A549 (cell line): ENCODE data around the gene SULT2A1.

Experiments used
- CHD2 ChIP-seq: fragments of 150-350 bp; IDR thresholded peaks from 2 replicates; pipeline ENCODE4 v1.6.1; 2014; ENCODE audit warnings: low read length; ENCODE audit not compliant: partially characterized antibody
- CTCF ChIP-seq: fragments of >200 bp; sonication (Bioruptor Twin); formaldehyde crosslinking; IDR thresholded peaks from 3 replicates; pipeline ENCODE4 v1.5.1; 2016
- ELK1 ChIP-seq: fragments of 150-350 bp; IDR thresholded peaks from 2 replicates; pipeline ENCODE4 v1.6.1; 2014; ENCODE audit warnings: low read depth, mild to moderate bottlenecking, low read length
- EP300 ChIP-seq, 2 experiments: fragments of >200 bp; sonication (Bioruptor Twin); formaldehyde crosslinking; IDR thresholded peaks; 2 replicates in 1 of 2; 3 replicates in 1 of 2; pipeline ENCODE4 v1.6.1; 2016 to 2017
- JUN ChIP-seq, 2 experiments: fragments of >200 bp; sonication (Bioruptor Twin); formaldehyde crosslinking; IDR thresholded peaks; 2 replicates in 1 of 2; 3 replicates in 1 of 2; pipeline ENCODE4 v1.6.1; 2016 to 2017
- MAX ChIP-seq: IDR thresholded peaks from 2 replicates; pipeline ENCODE4 v1.6.1; 2012
- PBX3 ChIP-seq: IDR thresholded peaks from 2 replicates; pipeline ENCODE4 v1.6.1; 2012
- POLR2A ChIP-seq: IDR thresholded peaks from 2 replicates; pipeline ENCODE4 v1.6.1; 2012; ENCODE audit warnings: mild to moderate bottlenecking, low read length

GRCh38 chr19:47901370-47901769 is 15.3 kb upstream of the SULT2A1 start:
- TF ChIP-seq MAX (no peak), CTCF (no peak), POLR2A (no peak), JUN (IDR thresholded peaks at IDR 0.05) (no peak), PBX3 (no peak), ELK1 (no peak), EP300 (IDR thresholded peaks at IDR 0.05) (no peak), CHD2 (no peak)
